Stimulated activated CD4-positive, alpha-beta T cell treated with anti-CD3 and anti-CD28 coated beads, Interleukin-15, amount 100 ng/mL, for 1 hour (primary cell): ENCODE results near the gene HTR5A.

Source experiments
- DNase-seq, 2 donors: peaks; one replicate each; pipeline ENCODE4 v3.0.0-alpha.2; 2020; ENCODE audit warnings: low read depth in 1 of 2, low spot score in 1 of 2

The HTR5A gene

GRCh38 chr7:155084969-155085368 lies 14.8 kb downstream of the HTR5A start:
- DNase-seq: no peak

- DNase-seq: no peak
Measured at GRCh38 chr7:155090684-155091083, 20.6 kb downstream of the HTR5A start.

GRCh38 chr7:155093596-155093995 lies 23.5 kb downstream of the HTR5A start:
- DNase-seq: no peak

- no peak for DNase-seq
Measured at GRCh38 chr7:155094636-155095135, 24.6 kb downstream of the HTR5A start.

- no peak for DNase-seq
Measured at GRCh38 chr7:155097338-155097737, 27.2 kb downstream of the HTR5A start.

GRCh38 chr7:155103839-155104238 lies 33.7 kb downstream of the HTR5A start:
- no peak for DNase-seq

GRCh38 chr7:155104913-155105312 lies 34.8 kb downstream of the HTR5A start:
- DNase-seq: no peak

GRCh38 chr7:155106356-155106755 lies 36.2 kb downstream of the HTR5A start:
- no peak for DNase-seq

- DNase-seq: no peak
Measured at GRCh38 chr7:155107126-155107525, 37.0 kb downstream of the HTR5A start.

GRCh38 chr7:155108144-155108901 lies 38.2 kb downstream of the HTR5A start:
- no peak for DNase-seq

- DNase-seq: no peak
Measured at GRCh38 chr7:155109121-155109520, 39.0 kb downstream of the HTR5A start.

GRCh38 chr7:155115288-155115687 lies 45.2 kb downstream of the HTR5A start:
- DNase-seq: no peak

GRCh38 chr7:155119801-155120382 lies 49.8 kb downstream of the HTR5A start:
- DNase-seq: no peak

- no peak for DNase-seq
Measured at GRCh38 chr7:155120460-155120859, 50.3 kb downstream of the HTR5A start.

- no peak for DNase-seq
Measured at GRCh38 chr7:155122831-155123230, 52.7 kb downstream of the HTR5A start.

GRCh38 chr7:155123413-155123812 lies 53.3 kb downstream of the HTR5A start:
- no peak for DNase-seq

- no peak for DNase-seq
Measured at GRCh38 chr7:155124706-155125105, 54.6 kb downstream of the HTR5A start.

GRCh38 chr7:155129186-155129585 lies 59.1 kb downstream of the HTR5A start:
- no peak for DNase-seq

GRCh38 chr7:155129789-155130188 lies 59.7 kb downstream of the HTR5A start:
- DNase-seq: no peak

GRCh38 chr7:155130493-155130892 lies 60.4 kb downstream of the HTR5A start:
- DNase-seq: no peak

- DNase-seq: no peak
Measured at GRCh38 chr7:155131090-155131489, 61.0 kb downstream of the HTR5A start.

- no peak for DNase-seq
Measured at GRCh38 chr7:155132431-155132830, 62.3 kb downstream of the HTR5A start.
